IMR-90 (cell line): Measurements from ENCODE around the gene CGRRF1. TPM values are rescaled to one million over a fixed set of nuclear protein-coding genes. Genes with fewer than 3 reads are reported as not detected.

Source experiments
- ATAC-seq: fragments of 200-7000 bp; cut with Tn5 transposase; 2 replicates; pipeline ENCODE4 v1.9.1; 2020; ENCODE audit warnings: low read depth, mild to moderate bottlenecking, moderate library complexity
- BruUV-seq: library from RNA; stranded (reverse); fragments of 400-500 nt; replicated peaks from 2 replicates; lab custom pipeline; 2021; lab: Mats Ljungman, UMichigan
- CTCF ChIA-PET: fragments of 300-600 bp; formaldehyde crosslinking; extraction: SDS; loops from one replicate; lab custom pipeline; 2021; ENCODE audit warnings: antibody characterized with exemption; lab: Yijun Ruan, JAX
- POLR2A ChIA-PET: fragments of 300-600 bp; sonication (Branson Sonifier 250); formaldehyde crosslinking; loops from one replicate; lab custom pipeline; 2022; ENCODE audit warnings: antibody characterized with exemption; ENCODE audit not compliant: unreplicated experiment; lab: Charles Lee
- DNase-seq: peaks from one replicate; pipeline ENCODE4 v3.0.0; 2013
- H2AFZ ChIP-seq: replicated peaks from 2 replicates; pipeline ENCODE3; 2013; ENCODE audit warnings: low read length, mild to moderate bottlenecking; ENCODE audit not compliant: poor library complexity
- H2AK5ac ChIP-seq: 2 replicates; pipeline ENCODE4 v1.6.1; 2013; ENCODE audit warnings: low read depth, low read length, inconsistent platforms
- H2AK9ac ChIP-seq: replicated peaks from 2 replicates; pipeline ENCODE3; 2013; ENCODE audit warnings: mild to moderate bottlenecking, low read depth, low read length, moderate library complexity; ENCODE audit not compliant: poor library complexity
- H2BK120ac ChIP-seq: 2 replicates; pipeline ENCODE4 v1.6.1; 2013; ENCODE audit warnings: low read depth, low read length, inconsistent platforms
- H2BK15ac ChIP-seq: 3 replicates; pipeline ENCODE4 v1.6.1; 2013; ENCODE audit warnings: low read depth, low read length, inconsistent platforms
- H2BK20ac ChIP-seq: 2 replicates; pipeline ENCODE4 v1.6.1; 2013; ENCODE audit warnings: low read depth, mild to moderate bottlenecking, inconsistent platforms, low read length, moderate library complexity
- H2BK5ac ChIP-seq: 2 replicates; pipeline ENCODE4 v1.6.1; 2013; ENCODE audit warnings: mild to moderate bottlenecking, low read depth, low read length, inconsistent platforms; ENCODE audit not compliant: poor library complexity, severe bottlenecking
- H3K14ac ChIP-seq: replicated peaks from 2 replicates; pipeline ENCODE4 v1.6.1; 2013; ENCODE audit warnings: low read depth, low read length, inconsistent platforms
- H3K18ac ChIP-seq: 2 replicates; pipeline ENCODE4 v1.6.1; 2013; ENCODE audit warnings: low read depth, low read length, control low read depth
- H3K23ac ChIP-seq: 2 replicates; pipeline ENCODE4 v1.6.1; 2013; ENCODE audit warnings: low read depth, low read length, inconsistent platforms
- H3K27ac ChIP-seq: 2 replicates; pipeline ENCODE4 v1.5.1; 2013; ENCODE audit warnings: mild to moderate bottlenecking, control low read depth, low read length; ENCODE audit not compliant: insufficient read depth
- H3K27me3 ChIP-seq: 2 replicates; pipeline ENCODE4 v1.6.1; 2013; ENCODE audit warnings: low read length; ENCODE audit not compliant: control insufficient read depth, insufficient read depth
- H3K36me3 ChIP-seq: 2 replicates; pipeline ENCODE4 v1.6.1; 2013; ENCODE audit warnings: low read length, mixed read lengths; ENCODE audit not compliant: control insufficient read depth, insufficient read depth
- H3K4ac ChIP-seq: 2 replicates; pipeline ENCODE4 v1.6.1; 2013; ENCODE audit warnings: low read depth, low read length, inconsistent platforms
- H3K4me1 ChIP-seq: 2 replicates; pipeline ENCODE4 v1.6.1; 2013; ENCODE audit warnings: low read length, mixed read lengths; ENCODE audit not compliant: control insufficient read depth, insufficient read depth
- H3K4me2 ChIP-seq: 2 replicates; pipeline ENCODE4 v1.6.1; 2013; ENCODE audit warnings: low read depth, mild to moderate bottlenecking, control low read depth, low read length, moderate library complexity
- H3K4me3 ChIP-seq: 2 replicates; pipeline ENCODE4 v1.5.1; 2013; ENCODE audit warnings: low read depth, mild to moderate bottlenecking, control low read depth, low read length, moderate library complexity; ENCODE audit not compliant: insufficient read depth
- H3K56ac ChIP-seq: 2 replicates; pipeline ENCODE4 v1.6.1; 2013; ENCODE audit warnings: low read length, inconsistent platforms; ENCODE audit not compliant: insufficient read depth; ENCODE audit errors: extremely low read depth
- H3K79me1 ChIP-seq, 2 experiments: 2 replicates each; pipeline ENCODE4 v1.6.1; 2013; ENCODE audit warnings: low read length in 2 of 2, inconsistent platforms in 1 of 2, low read depth in 1 of 2
- H3K9ac ChIP-seq: 2 replicates; pipeline ENCODE4 v1.6.1; 2013; ENCODE audit warnings: low read depth, low read length, control low read depth
- H3K9me1 ChIP-seq: 2 replicates; pipeline ENCODE4 v1.6.1; 2013; ENCODE audit warnings: low read length, inconsistent platforms; ENCODE audit not compliant: insufficient read depth
- H3K9me3 ChIP-seq: 2 replicates; pipeline ENCODE4 v1.6.1; 2013; ENCODE audit warnings: low read length; ENCODE audit not compliant: control insufficient read depth, insufficient read depth
- H4K20me1 ChIP-seq: 2 replicates; pipeline ENCODE4 v1.6.1; 2013; ENCODE audit warnings: low read length, inconsistent platforms; ENCODE audit not compliant: insufficient read depth
- H4K5ac ChIP-seq: 2 replicates; pipeline ENCODE4 v1.6.1; 2013; ENCODE audit warnings: mild to moderate bottlenecking, low read depth, low read length, control low read depth
- H4K8ac ChIP-seq, 2 experiments: 2 replicates each; pipeline ENCODE4 v1.6.1; 2013; ENCODE audit warnings: low read depth in 2 of 2, low read length in 2 of 2, control low read depth in 1 of 2, inconsistent platforms in 1 of 2
- H4K91ac ChIP-seq: 2 replicates; pipeline ENCODE4 v1.6.1; 2013; ENCODE audit warnings: low read depth, low read length, inconsistent platforms; ENCODE audit not compliant: insufficient read depth
- BHLHE40 ChIP-seq: fragments of 150-350 bp; IDR thresholded peaks from 2 replicates; pipeline ENCODE4 v1.6.1; 2016; ENCODE audit warnings: mild to moderate bottlenecking, low read depth, low read length
- CEBPB ChIP-seq: IDR thresholded peaks from 2 replicates; pipeline ENCODE4 v1.6.1; 2012; ENCODE audit warnings: low read depth, low read length, improper control_type of control experiment
- CHD1 ChIP-seq: IDR thresholded peaks from 2 replicates; pipeline ENCODE4 v1.6.1; 2012; ENCODE audit warnings: low read depth, low read length, improper control_type of control experiment
- FOS ChIP-seq: fragments of 150-350 bp; IDR thresholded peaks from 2 replicates; pipeline ENCODE4 v1.6.1; 2016; ENCODE audit warnings: low read depth, low read length
- MAFK ChIP-seq: IDR thresholded peaks from 2 replicates; pipeline ENCODE4 v1.6.1; 2012; ENCODE audit warnings: low read depth, low read length, improper control_type of control experiment
- MAZ ChIP-seq: IDR thresholded peaks from 2 replicates; pipeline ENCODE4 v1.6.1; 2012; ENCODE audit warnings: low read depth, mild to moderate bottlenecking, low read length, improper control_type of control experiment, moderate library complexity, borderline replicate concordance
- MXI1 ChIP-seq: IDR thresholded peaks from 2 replicates; pipeline ENCODE4 v1.6.1; 2012; ENCODE audit warnings: low read depth, mild to moderate bottlenecking, low read length, moderate library complexity, borderline replicate concordance
- NFE2L2 ChIP-seq: fragments of 150-350 bp; IDR thresholded peaks from 2 replicates; pipeline ENCODE4 v1.6.1; 2016; ENCODE audit warnings: low read depth, mild to moderate bottlenecking, low read length
- POLR2A ChIP-seq: IDR thresholded peaks from 2 replicates; pipeline ENCODE4 v1.6.1; 2012; ENCODE audit warnings: mild to moderate bottlenecking, low read depth, low read length
- RAD21 ChIP-seq: IDR thresholded peaks from 2 replicates; pipeline ENCODE4 v1.6.1; 2012; ENCODE audit warnings: low read length, improper control_type of control experiment
- RCOR1 ChIP-seq: IDR thresholded peaks from 2 replicates; pipeline ENCODE4 v1.6.1; 2012; ENCODE audit warnings: mild to moderate bottlenecking, low read length, improper control_type of control experiment; ENCODE audit not compliant: insufficient replicate concordance
- RFX5 ChIP-seq: IDR thresholded peaks from 2 replicates; pipeline ENCODE4 v1.8.0; 2012; ENCODE audit warnings: low read depth, mild to moderate bottlenecking, low read length, moderate library complexity
- SMC3 ChIP-seq: fragments of 150-350 bp; IDR thresholded peaks from 2 replicates; pipeline ENCODE4 v1.6.1; 2016; ENCODE audit warnings: low read depth, mild to moderate bottlenecking, antibody characterized with exemption, low read length, moderate library complexity
- WGBS, 2 experiments: methylation state at CpG; one replicate each; pipeline versions ENCODE4 v1.1.5 to v1.1.7; 2013; ENCODE audit warnings: missing lambda C conversion rate in 2 of 2; ENCODE audit not compliant: insufficient read length in 1 of 2; ENCODE audit errors: extremely low coverage in 2 of 2; 5-methylcytosine and 5-hydroxymethylcytosine counted together
- dilution Hi-C: fragments of 300-500 bp; cut with HindIII; formaldehyde crosslinking; loops from one replicate; pipeline ENCODE4 v1.14.3; 2018; ENCODE audit warnings: low sequenced_read_pairs; ENCODE audit not compliant: unreplicated experiment
- in situ Hi-C: fragments of 300-500 bp; cut with MboI; formaldehyde crosslinking; loops from 3 replicates; pipeline ENCODE4 v1.14.3; 2019; ENCODE audit warnings: low sequenced_read_pairs, inconsistent platforms, mixed read lengths
- intact Hi-C: fragments of 100-400 bp; cut with micrococcal nuclease; formaldehyde crosslinking; loops from 2 replicates; pipeline ENCODE4 v1.10.0; 2022
- polyA plus RNA-seq, 3 experiments: library from polyadenylated mRNA; depleted of rRNA; stranded (reverse); fragments of >200 nt; gene quantifications; 2 replicates each; pipeline ENCODE4 v1.2.3, GENCODE V29; 2012; ENCODE audit warnings: low replicate concordance in 1 of 3
- total RNA-seq: library from RNA; depleted of rRNA; stranded (reverse); fragments of >200 nt; gene quantifications from 2 replicates; pipeline ENCODE4 v1.2.3, GENCODE V29; 2012
- TF ChIP-seq, protein P1 (sequence below): fragments of 150-350 bp; IDR thresholded peaks from 2 replicates; pipeline ENCODE4 v1.6.1; 2016; ENCODE audit warnings: low read depth, mild to moderate bottlenecking, low read length, moderate library complexity, borderline replicate concordance
- TF ChIP-seq, protein P2 (sequence below): fragments of 150-350 bp; IDR thresholded peaks from 2 replicates; pipeline ENCODE4 v1.6.1; 2017; ENCODE audit warnings: mild to moderate bottlenecking, antibody characterized with exemption, low read length, low read depth
- TF ChIP-seq, protein P3 (sequence below): conservative IDR thresholded peaks from 2 replicates; pipeline ENCODE4 v1.5.1; 2012; ENCODE audit warnings: mild to moderate bottlenecking, low read depth, low read length, improper control_type of control experiment

The CGRRF1 gene
- total and polyA plus RNA-seq, 2 of the 4 experiments (the other 2 are of a cell fraction): 6.0 to 13.8 TPM

DNA sequence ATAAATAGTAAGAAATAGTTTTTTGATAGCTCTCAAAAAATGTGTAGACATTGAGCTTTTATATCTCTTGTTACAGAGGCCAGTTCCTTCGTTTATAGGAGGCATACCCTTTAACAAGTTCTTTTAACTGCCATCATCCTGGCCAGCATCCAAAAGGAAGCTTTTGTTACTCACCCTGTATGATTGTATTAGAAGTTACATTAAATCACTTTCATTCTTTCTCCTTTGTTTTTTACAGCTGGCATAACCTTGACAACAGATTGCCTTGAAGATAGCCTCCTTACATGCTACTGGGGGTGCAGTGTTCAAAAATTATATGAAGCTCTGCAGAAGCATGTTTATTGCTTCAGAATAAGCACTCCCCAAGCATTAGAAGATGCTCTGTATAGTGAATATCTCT is 20.1 kb downstream of the CGRRF1 start:
- peaks cover 12% of the 10 kb centered on the region for H3K36me3 ChIP-seq
- DNase-seq: peak; percentile 68
- H3K4me2 ChIP-seq: no peak overlapping the region
- H4K5ac ChIP-seq: no peak overlapping the region
- no peak overlapping the region for H4K91ac ChIP-seq
- CTCF ChIA-PET: no interaction called here
- no peak overlapping the region for H2AK9ac ChIP-seq
- no peak overlapping the region for H3K4me3 ChIP-seq
- H3K23ac ChIP-seq: no peak overlapping the region
- intact Hi-C loops (no loop called here), dilution Hi-C loops (no loop called here), in situ Hi-C loops (no loop called here)
- H3K27ac ChIP-seq: no peak overlapping the region
- H3K9me1 ChIP-seq: peaks cover 3% of the 10 kb centered on the region; the same call in 1 of the 2 replicates
- H3K9ac ChIP-seq: no peak overlapping the region
- no peak overlapping the region for H3K14ac ChIP-seq
- H2BK15ac ChIP-seq: no peak overlapping the region
- peak; percentile 32; the same call in 1 of the 2 replicates for ATAC-seq
- BruUV-seq: no TSS peak
- H2BK20ac ChIP-seq: no peak overlapping the region
- H4K20me1 ChIP-seq: no peaks in the 10 kb centered on the region; the same call in 1 of the 2 replicates
- H3K4me1 ChIP-seq: peaks cover 2% of the 10 kb centered on the region
- TF ChIP-seq RAD21: no peak
- TF ChIP-seq, protein P1, sequence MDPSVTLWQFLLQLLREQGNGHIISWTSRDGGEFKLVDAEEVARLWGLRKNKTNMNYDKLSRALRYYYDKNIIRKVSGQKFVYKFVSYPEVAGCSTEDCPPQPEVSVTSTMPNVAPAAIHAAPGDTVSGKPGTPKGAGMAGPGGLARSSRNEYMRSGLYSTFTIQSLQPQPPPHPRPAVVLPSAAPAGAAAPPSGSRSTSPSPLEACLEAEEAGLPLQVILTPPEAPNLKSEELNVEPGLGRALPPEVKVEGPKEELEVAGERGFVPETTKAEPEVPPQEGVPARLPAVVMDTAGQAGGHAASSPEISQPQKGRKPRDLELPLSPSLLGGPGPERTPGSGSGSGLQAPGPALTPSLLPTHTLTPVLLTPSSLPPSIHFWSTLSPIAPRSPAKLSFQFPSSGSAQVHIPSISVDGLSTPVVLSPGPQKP: no peak
- no peak for TF ChIP-seq MAFK
- no peak for TF ChIP-seq RCOR1
- TF ChIP-seq CHD1: no peak
- TF ChIP-seq RFX5: no peak
- TF ChIP-seq BHLHE40: no peak
- TF ChIP-seq SMC3: no peak
- TF ChIP-seq FOS: no peak
- TF ChIP-seq CEBPB: no peak
- TF ChIP-seq MAZ: no peak
- TF ChIP-seq, protein P2, sequence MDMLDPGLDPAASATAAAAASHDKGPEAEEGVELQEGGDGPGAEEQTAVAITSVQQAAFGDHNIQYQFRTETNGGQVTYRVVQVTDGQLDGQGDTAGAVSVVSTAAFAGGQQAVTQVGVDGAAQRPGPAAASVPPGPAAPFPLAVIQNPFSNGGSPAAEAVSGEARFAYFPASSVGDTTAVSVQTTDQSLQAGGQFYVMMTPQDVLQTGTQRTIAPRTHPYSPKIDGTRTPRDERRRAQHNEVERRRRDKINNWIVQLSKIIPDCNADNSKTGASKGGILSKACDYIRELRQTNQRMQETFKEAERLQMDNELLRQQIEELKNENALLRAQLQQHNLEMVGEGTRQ: no peak
- TF ChIP-seq POLR2A: no peak
- no peak for TF ChIP-seq NFE2L2
- no peak for TF ChIP-seq MXI1
- TF ChIP-seq, protein P3, sequence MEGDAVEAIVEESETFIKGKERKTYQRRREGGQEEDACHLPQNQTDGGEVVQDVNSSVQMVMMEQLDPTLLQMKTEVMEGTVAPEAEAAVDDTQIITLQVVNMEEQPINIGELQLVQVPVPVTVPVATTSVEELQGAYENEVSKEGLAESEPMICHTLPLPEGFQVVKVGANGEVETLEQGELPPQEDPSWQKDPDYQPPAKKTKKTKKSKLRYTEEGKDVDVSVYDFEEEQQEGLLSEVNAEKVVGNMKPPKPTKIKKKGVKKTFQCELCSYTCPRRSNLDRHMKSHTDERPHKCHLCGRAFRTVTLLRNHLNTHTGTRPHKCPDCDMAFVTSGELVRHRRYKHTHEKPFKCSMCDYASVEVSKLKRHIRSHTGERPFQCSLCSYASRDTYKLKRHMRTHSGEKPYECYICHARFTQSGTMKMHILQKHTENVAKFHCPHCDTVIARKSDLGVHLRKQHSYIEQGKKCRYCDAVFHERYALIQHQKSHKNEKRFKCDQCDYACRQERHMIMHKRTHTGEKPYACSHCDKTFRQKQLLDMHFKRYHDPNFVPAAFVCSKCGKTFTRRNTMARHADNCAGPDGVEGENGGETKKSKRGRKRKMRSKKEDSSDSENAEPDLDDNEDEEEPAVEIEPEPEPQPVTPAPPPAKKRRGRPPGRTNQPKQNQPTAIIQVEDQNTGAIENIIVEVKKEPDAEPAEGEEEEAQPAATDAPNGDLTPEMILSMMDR: no peak
- H3K9me3 ChIP-seq: no peaks in the 10 kb centered on the region
- H2AK5ac ChIP-seq: no peak overlapping the region
- POLR2A ChIA-PET: no interaction called here
- H3K18ac ChIP-seq: no peak overlapping the region
- H2BK5ac ChIP-seq: no peak overlapping the region
- H2AFZ ChIP-seq: no peak overlapping the region
- H4K8ac ChIP-seq: no peak overlapping the region
- WGBS, 2 experiments: no CpG with 5 or more reads among the region's 1 CpG
- H3K56ac ChIP-seq: no peak overlapping the region
- H3K4ac ChIP-seq: no peak overlapping the region
- no peak overlapping the region for H2BK120ac ChIP-seq
- H3K27me3 ChIP-seq: no peaks in the 10 kb centered on the region
- peaks cover 6 to 7% of the 10 kb centered on the region in 2 experiments for H3K79me1 ChIP-seq
